HEK293 (cell line): ENCODE results near the gene STAC.

Source experiments
- YY1 ChIP-seq: fragments of 450-650 bp; formaldehyde crosslinking; IDR thresholded peaks from 2 replicates; pipeline ENCODE4 v1.5.1; 2018; ENCODE audit warnings: missing biosample characterization, missing genetic modification characterization
- ZIC2 ChIP-seq: fragments of 450-650 bp; formaldehyde crosslinking; IDR thresholded peaks from 2 replicates; pipeline ENCODE4 v1.5.1; 2016; ENCODE audit warnings: missing biosample characterization, missing genetic modification characterization
- ZNF140 ChIP-seq: fragments of 450-650 bp; formaldehyde crosslinking; IDR thresholded peaks from 2 replicates; pipeline ENCODE4 v1.5.1; 2016; ENCODE audit warnings: missing biosample characterization, missing genetic modification characterization
- ZNF174 ChIP-seq: fragments of 450-650 bp; formaldehyde crosslinking; IDR thresholded peaks from 2 replicates; pipeline ENCODE4 v1.5.0; 2017; ENCODE audit warnings: missing biosample characterization, mild to moderate bottlenecking, missing genetic modification characterization
- ZNF311 ChIP-seq: fragments of 450-650 bp; formaldehyde crosslinking; IDR thresholded peaks from 2 replicates; pipeline ENCODE4 v1.5.1; 2017; ENCODE audit warnings: missing biosample characterization, missing genetic modification characterization, borderline replicate concordance
- ZNF621 ChIP-seq: fragments of 450-650 bp; formaldehyde crosslinking; IDR thresholded peaks from 2 replicates; pipeline ENCODE4 v1.5.1; 2017; ENCODE audit warnings: missing biosample characterization, missing genetic modification characterization
- ZNF701 ChIP-seq: fragments of 450-650 bp; formaldehyde crosslinking; IDR thresholded peaks from 2 replicates; pipeline ENCODE4 v1.5.1; 2016; ENCODE audit warnings: missing biosample characterization, missing genetic modification characterization
- ZNF843 ChIP-seq: fragments of 450-650 bp; formaldehyde crosslinking; IDR thresholded peaks from 2 replicates; pipeline ENCODE4 v1.5.1; 2016; ENCODE audit warnings: missing biosample characterization, missing genetic modification characterization
- TF ChIP-seq, protein P1 (sequence below): fragments of 450-650 bp; formaldehyde crosslinking; conservative IDR thresholded peaks from 2 replicates; pipeline ENCODE4 v1.5.1; 2016; ENCODE audit warnings: low read depth, missing biosample characterization, missing genetic modification characterization
- TF ChIP-seq, protein P2 (sequence below): fragments of 450-650 bp; formaldehyde crosslinking; IDR thresholded peaks from 2 replicates; pipeline ENCODE4 v1.5.1; 2016; ENCODE audit warnings: missing biosample characterization, missing genetic modification characterization
- TF ChIP-seq, protein P3 (sequence below): fragments of 450-650 bp; formaldehyde crosslinking; IDR thresholded peaks from 2 replicates; pipeline ENCODE4 v1.5.1; 2016; ENCODE audit warnings: missing biosample characterization, missing genetic modification characterization

DNA sequence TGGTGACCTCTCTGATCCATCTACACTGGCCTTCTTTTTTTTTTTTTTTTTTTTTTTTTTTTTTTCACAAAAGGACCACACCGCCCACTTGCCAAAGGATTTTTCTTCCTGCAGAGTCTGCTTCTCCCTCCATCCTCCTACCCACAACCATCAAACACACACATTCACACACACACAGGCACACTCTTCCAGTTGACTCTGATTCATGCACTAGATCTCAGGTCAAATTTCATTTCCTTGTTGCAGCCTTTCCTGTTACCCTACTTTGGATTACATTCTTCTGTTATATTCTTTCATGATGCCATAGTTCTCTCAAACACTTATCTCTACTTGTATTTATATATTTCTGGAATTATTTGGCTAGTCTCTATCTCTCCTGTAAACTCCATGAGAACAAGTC is 133.9 kb downstream of the STAC start:
- no peak for TF ChIP-seq ZNF621 (tag by site-specific recombination)
- TF ChIP-seq YY1 (tag by site-specific recombination), result no peak
- no peak for TF ChIP-seq ZNF311 (tag by site-specific recombination)
- TF ChIP-seq, protein P1, sequence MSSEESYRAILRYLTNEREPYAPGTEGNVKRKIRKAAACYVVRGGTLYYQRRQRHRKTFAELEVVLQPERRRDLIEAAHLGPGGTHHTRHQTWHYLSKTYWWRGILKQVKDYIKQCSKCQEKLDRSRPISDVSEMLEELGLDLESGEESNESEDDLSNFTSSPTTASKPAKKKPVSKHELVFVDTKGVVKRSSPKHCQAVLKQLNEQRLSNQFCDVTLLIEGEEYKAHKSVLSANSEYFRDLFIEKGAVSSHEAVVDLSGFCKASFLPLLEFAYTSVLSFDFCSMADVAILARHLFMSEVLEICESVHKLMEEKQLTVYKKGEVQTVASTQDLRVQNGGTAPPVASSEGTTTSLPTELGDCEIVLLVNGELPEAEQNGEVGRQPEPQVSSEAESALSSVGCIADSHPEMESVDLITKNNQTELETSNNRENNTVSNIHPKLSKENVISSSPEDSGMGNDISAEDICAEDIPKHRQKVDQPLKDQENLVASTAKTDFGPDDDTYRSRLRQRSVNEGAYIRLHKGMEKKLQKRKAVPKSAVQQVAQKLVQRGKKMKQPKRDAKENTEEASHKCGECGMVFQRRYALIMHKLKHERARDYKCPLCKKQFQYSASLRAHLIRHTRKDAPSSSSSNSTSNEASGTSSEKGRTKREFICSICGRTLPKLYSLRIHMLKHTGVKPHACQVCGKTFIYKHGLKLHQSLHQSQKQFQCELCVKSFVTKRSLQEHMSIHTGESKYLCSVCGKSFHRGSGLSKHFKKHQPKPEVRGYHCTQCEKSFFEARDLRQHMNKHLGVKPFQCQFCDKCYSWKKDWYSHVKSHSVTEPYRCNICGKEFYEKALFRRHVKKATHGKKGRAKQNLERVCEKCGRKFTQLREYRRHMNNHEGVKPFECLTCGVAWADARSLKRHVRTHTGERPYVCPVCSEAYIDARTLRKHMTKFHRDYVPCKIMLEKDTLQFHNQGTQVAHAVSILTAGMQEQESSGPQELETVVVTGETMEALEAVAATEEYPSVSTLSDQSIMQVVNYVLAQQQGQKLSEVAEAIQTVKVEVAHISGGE, result no peak
- TF ChIP-seq, protein P2, sequence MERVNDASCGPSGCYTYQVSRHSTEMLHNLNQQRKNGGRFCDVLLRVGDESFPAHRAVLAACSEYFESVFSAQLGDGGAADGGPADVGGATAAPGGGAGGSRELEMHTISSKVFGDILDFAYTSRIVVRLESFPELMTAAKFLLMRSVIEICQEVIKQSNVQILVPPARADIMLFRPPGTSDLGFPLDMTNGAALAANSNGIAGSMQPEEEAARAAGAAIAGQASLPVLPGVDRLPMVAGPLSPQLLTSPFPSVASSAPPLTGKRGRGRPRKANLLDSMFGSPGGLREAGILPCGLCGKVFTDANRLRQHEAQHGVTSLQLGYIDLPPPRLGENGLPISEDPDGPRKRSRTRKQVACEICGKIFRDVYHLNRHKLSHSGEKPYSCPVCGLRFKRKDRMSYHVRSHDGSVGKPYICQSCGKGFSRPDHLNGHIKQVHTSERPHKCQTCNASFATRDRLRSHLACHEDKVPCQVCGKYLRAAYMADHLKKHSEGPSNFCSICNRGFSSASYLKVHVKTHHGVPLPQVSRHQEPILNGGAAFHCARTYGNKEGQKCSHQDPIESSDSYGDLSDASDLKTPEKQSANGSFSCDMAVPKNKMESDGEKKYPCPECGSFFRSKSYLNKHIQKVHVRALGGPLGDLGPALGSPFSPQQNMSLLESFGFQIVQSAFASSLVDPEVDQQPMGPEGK, result no peak
- TF ChIP-seq, protein P3, sequence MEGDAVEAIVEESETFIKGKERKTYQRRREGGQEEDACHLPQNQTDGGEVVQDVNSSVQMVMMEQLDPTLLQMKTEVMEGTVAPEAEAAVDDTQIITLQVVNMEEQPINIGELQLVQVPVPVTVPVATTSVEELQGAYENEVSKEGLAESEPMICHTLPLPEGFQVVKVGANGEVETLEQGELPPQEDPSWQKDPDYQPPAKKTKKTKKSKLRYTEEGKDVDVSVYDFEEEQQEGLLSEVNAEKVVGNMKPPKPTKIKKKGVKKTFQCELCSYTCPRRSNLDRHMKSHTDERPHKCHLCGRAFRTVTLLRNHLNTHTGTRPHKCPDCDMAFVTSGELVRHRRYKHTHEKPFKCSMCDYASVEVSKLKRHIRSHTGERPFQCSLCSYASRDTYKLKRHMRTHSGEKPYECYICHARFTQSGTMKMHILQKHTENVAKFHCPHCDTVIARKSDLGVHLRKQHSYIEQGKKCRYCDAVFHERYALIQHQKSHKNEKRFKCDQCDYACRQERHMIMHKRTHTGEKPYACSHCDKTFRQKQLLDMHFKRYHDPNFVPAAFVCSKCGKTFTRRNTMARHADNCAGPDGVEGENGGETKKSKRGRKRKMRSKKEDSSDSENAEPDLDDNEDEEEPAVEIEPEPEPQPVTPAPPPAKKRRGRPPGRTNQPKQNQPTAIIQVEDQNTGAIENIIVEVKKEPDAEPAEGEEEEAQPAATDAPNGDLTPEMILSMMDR (tag by site-specific recombination), result no peak
- TF ChIP-seq ZIC2, result no peak
- TF ChIP-seq ZNF701 (tag by site-specific recombination), result no peak
- TF ChIP-seq ZNF843 (tag by site-specific recombination), result no peak
- no peak for TF ChIP-seq ZNF174 (tag by site-specific recombination)
- no peak for TF ChIP-seq ZNF140 (tag by site-specific recombination)
